CMK (cell line): ENCODE data around the gene RAB40A.

Experiments
- DNase-seq: peaks from one replicate; pipeline ENCODE4 v3.0.0-alpha.2; 2010; ENCODE audit warnings: low read depth

RAB40A gene, protein sequence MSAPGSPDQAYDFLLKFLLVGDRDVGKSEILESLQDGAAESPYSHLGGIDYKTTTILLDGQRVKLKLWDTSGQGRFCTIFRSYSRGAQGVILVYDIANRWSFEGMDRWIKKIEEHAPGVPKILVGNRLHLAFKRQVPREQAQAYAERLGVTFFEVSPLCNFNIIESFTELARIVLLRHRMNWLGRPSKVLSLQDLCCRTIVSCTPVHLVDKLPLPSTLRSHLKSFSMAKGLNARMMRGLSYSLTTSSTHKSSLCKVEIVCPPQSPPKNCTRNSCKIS

GRCh38 chrX:103519389-103519788 lies at the start of gene RAB40A:
Gene RAB40A (minus strand): TSS chrX:103519489. CDS start chrX:103500756, 18,733 bp downstream.
- no peak for DNase-seq

DNA sequence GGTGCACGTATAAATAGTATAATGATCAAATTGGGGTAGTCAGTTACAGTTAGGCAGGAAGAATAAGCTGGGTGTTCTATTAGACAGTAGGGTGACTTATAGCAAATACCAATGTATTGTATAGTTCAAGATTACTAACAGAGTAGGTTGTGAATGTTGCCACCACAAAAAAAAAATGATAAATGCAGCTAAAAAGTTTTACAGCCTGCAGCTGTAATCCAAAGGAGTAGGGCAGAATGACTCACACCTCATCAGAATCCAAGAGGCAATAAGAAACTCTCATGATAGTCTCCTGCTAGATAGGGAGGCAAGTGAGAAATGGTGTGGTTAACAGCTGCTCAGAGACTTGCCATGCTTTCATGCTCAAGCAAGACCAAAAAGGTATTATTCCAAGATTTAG lies 46.5 kb upstream of the RAB40A start:
- DNase-seq = no peak

DNA sequence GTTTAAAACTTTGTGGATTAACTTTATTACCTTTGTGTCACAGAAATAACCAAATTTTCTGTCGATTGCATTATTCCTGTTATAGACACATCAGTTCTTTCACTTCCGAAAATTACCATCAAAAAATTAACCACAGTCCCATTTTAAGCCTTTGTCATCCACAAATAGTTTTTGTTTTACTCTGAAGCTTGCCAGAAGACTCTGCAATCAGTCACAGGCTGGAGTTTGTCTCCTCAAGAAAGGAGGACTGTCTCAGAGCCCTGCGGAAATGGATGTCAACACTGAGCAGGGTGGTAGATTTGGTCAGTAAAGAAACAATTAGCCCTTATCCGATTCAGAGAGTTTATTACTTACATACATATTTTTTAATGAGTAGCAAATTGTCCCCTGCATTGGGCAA lies 45.9 kb upstream of the RAB40A start:
- no peak for DNase-seq

- DNase-seq = no peak
Measured at GRCh38 chrX:103562801-103563200, 43.5 kb upstream of the RAB40A start.

DNA sequence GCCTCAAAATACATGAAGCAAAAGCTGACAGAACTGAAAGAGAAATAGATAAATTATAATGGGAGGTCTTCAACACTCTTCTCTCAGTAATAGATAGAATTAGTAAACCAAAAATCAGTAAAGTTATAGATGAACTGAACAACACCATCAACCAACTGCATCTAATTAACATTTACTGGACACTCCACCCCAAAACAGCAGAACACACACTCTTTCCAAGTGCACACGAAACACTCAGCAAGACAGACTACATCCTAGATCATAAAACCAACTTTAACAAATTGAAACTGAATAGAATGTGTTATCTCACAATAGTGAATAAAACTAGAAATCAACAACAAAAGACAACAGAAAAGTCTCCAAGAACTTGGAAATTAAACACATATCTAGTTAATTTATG lies 41.0 kb upstream of the RAB40A start:
- no peak for DNase-seq

DNA sequence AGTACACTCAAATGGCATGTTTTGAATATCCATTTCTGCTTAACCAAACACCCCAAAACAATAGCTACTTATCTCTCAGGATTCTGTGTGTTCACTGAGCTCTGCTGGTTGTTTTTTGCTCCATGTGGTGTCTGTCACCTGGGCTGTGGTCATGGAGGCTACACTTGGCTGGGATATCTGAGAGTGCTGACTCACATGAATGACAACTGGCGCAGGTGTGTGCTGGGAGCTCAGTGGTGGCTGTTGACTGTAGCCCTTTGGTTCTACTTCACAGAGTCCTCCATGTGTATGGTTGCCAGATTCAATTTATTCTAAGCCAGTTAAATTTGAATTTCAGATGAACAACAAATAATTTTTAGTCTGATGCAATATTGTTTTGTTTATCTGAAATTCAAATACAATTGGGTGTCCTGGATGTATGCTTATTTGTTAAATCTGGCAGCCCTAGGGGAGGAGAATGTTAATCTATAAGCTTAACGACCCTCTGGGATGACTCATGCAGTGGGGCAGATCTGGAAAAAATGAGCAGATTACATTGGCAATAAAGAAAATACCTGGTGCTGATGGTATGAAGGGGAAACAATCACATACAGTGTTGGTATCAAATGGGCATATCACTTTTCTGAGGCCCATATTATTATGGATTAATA lies 37.8 kb upstream of the RAB40A start:
- no peak for DNase-seq

DNA sequence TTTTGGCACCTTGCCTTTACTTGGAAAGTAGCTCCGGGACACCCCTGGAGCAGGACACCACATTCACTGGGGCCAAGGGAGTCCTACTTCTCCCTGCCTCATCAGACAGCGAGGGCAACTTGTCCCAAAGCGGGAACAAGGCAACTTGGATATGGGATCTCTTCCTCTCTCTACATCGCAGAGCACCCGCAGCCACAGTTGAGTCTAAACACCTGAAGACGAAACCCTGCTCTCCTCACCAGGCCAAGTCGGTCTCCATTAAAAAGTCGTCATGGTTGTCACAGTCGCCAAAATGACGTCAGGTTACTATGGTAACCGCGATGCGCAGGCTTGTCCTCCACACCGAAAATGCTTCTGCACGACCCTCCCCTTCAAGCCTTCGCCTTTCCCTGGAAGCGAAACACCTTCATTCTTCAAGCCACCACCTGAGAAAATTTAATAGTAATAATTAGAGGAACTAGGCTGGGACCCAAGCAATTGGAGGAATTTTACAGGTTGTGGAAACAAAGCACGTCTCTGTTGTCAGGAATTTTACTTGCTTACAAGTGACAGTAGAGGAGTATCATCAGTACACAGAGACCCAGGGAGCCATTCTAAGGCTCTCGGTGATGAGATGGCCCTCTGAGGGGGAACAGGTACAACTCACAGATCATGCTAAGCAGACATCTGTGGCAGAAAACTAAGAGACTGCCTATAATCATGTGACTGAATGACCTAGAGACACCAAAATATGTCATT lies 35.6 kb upstream of the RAB40A start:
- peak; percentile 9 for DNase-seq

GRCh38 chrX:103552236-103552635 lies 32.9 kb upstream of the RAB40A start:
- no peak for DNase-seq

DNA sequence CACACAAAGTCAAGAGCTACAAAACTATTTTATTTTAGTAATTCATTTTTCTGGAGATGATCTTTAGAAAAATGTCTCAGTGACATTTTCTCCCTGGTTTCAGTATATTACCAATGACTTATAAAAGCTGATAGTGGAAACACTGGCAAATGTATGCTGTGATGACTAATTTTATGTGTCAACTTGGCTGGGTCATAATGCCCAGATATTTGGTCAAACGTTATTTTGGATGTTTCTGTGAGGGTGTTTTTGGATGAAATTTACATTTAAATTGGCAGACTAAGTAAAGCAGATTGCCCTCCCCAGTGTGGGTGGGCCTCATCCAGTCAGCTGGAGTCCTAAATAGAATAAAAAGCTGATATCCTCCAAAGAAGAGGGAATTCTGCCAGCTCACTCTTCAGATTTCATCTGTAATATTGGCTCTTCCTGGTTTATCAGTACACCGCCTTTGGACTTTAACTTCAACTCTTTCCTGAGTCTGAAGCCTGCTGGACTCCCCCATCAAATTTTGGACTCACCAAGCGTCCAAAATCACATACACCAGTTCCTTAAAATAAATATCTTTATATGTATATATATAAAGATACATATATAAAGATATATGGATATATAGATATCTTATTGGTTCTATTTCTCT lies 31.2 kb upstream of the RAB40A start:
- DNase-seq = no peak

DNA sequence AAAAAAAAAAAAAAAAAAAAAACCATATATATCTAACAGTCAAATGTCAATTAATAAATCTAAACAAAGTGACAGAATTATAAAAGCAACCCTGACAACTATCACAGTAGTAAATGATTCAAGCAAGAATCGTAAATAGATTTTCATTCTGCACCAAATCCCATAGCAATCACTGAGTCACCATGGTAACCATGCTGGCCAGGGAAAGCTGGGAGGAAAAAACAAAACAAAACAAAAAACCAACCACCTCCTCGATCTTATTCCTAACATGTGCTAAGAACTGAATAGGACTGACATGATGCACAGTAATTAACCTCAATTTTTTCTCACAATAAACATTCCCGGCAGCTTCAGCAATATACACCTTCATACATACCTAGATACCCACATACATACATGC lies 30.6 kb upstream of the RAB40A start:
- no peak for DNase-seq

- DNase-seq = no peak
Measured at GRCh38 chrX:103540145-103540544, 20.9 kb upstream of the RAB40A start.

DNA sequence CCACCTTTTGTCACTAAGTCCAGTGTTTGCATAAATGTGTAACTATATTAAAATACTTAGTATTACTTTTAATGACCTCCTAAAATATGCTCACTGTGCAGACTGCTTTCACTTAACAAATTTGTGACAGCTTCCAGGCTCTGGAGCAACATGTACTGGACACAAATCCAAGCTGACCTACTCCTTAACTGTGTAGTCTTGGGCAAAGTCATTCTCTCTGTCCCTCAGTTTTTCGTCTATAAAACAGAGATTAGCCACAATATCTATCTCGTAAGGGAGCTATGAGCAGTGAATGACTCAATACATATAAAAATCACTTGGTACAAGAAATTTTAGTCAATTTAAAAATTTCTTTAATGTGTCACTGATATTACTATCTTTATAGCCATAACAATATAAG lies 20.4 kb upstream of the RAB40A start:
- no peak for DNase-seq

- DNase-seq = no peak
Measured at GRCh38 chrX:103538728-103539127, 19.4 kb upstream of the RAB40A start.

GRCh38 chrX:103537871-103538387 lies 18.6 kb upstream of the RAB40A start:
- no peak for DNase-seq

GRCh38 chrX:103536732-103537131 lies 17.4 kb upstream of the RAB40A start:
- no peak for DNase-seq

DNA sequence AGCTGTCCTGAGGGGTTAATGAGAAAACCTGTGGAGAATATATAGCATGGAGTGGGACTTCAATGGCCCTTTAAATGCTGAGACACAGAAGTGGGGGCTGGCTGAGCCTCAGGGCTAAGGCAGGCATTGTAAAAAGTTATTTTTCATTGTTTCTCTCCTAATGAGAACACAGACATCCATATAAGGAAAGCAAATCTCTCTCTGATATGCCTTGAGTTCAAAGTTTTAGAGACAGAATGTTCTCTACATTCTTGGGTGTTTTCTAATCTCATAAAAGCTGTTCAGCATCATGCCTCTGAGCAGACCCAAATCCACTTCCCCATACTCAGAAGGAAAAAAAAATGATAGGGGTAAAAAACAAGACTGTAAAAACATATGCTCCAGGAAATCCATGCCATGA lies 16.8 kb upstream of the RAB40A start:
- no peak for DNase-seq

GRCh38 chrX:103535206-103535605 lies 15.9 kb upstream of the RAB40A start:
- DNase-seq = no peak

- peak; percentile 2 for DNase-seq
Measured at GRCh38 chrX:103533511-103534216, 14.4 kb upstream of the RAB40A start.

GRCh38 chrX:103531002-103531401 lies 11.7 kb upstream of the RAB40A start:
- DNase-seq = no peak

DNA sequence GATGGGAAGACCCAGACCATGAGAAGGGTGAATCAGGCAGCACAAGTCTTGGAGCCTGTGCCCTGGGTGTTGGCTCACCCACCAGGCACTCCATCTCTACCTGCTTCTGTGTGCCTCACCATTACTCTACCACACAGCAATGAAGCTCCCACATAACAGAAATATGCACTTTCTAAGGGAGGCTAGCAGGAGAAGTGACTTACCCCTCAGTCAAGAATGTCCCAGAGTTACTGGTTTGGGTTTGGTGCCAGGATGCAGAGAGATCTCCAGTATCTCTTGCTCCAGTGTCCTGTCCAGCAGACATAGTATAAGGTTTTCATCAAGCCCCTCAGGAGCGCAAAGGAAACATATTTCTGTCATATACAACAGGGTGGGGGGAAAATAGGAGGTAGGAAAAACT lies 11.3 kb upstream of the RAB40A start:
- DNase-seq = no peak

DNA sequence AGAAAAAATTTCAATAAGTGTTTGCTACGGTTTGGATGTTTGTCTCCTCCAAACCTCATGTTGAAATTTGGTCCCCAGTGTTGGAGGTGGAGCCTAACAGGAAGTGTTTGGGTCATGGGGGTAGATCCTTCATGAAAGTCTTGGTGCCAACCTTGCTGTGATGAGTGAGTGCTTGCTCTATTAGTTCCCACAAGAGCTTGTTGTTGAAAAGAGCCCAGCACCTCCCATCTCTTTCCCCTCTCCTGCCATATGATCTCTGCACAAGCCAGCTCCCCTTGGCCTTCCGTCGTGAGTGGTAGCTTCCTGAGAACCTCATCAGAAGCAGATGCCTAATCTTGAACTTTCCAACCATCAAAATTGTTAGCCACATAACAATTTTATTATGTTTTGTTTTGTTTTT lies 10.3 kb upstream of the RAB40A start:
- no peak for DNase-seq

- DNase-seq = no peak
Measured at GRCh38 chrX:103524747-103525146, 5.5 kb upstream of the RAB40A start.
